ENCODE results near the gene NBPF1. TPM values are rescaled to one million over a fixed set of nuclear protein-coding genes. Genes with fewer than 3 reads are reported as not detected.
"Not testable (repeated sequence)": the region's sequence is repeated elsewhere in the genome, so short reads cannot be mapped to it uniquely, and the experiment has no call there.

Gene NBPF1
- polyA plus RNA-seq, 1 experiment: 28.3 TPM

- CTCF ChIA-PET: interaction anchor here (1.1 to 2.0 kb wide), 3 partner anchors 14 to 21 kb away, joined by 3 to 11 read pairs (median 3); no protein-coding TSS in a partner anchor
- no peak for DNase-seq (ENCODE audit: low read depth)
- Histone ChIP-seq H3K36me3 (ENCODE audit: control insufficient read depth, insufficient read depth, low read length) (peaks cover 14% of the 10 kb centered on the region), H3K4me3 (ENCODE audit: low read depth, low read length) (no peak overlapping the region), H3K27me3 (ENCODE audit: control insufficient read depth, insufficient read depth, low read length) (no peaks in the 10 kb centered on the region)
- TF ChIP-seq CTCF (IDR thresholded peaks at IDR 0.05; ENCODE audit: insufficient read depth, low read depth, low read length): no peak
- POLR2A ChIA-PET: no interaction called here
Observed at GRCh38 chr1:16605532-16606505, 7.5 kb downstream of the NBPF1 start.

GRCh38 chr1:16605213-16605525 is 8.2 kb downstream of the NBPF1 start:
- POLR2A ChIA-PET: no interaction called here
- TF ChIP-seq CTCF (IDR thresholded peaks at IDR 0.05; ENCODE audit: insufficient read depth, low read depth, low read length): no peak
- CTCF ChIA-PET: interaction anchor here (1.1 to 2.1 kb wide), 4 partner anchors 13 to 28 kb away, joined by 3 to 11 read pairs (median 4); no protein-coding TSS in a partner anchor
- H3K27me3 ChIP-seq (ENCODE audit: control insufficient read depth, insufficient read depth, low read length): no peaks in the 10 kb centered on the region
- no peak overlapping the region for H3K4me3 ChIP-seq (ENCODE audit: low read depth, low read length)
- DNase-seq (ENCODE audit: low read depth): no peak
- peaks cover 14% of the 10 kb centered on the region for H3K36me3 ChIP-seq (ENCODE audit: control insufficient read depth, insufficient read depth, low read length)

- DNase-seq (ENCODE audit: low read depth); H3K4me3 ChIP-seq (ENCODE audit: low read depth, low read length); H3K27me3 ChIP-seq (ENCODE audit: control insufficient read depth, insufficient read depth, low read length); POLR2A ChIA-PET: not testable (repeated sequence)
- H3K36me3 ChIP-seq (ENCODE audit: control insufficient read depth, insufficient read depth, low read length): peaks cover 14% of the 10 kb centered on the region
- CTCF ChIA-PET: interaction anchor here (0.8 to 2.1 kb wide), 4 partner anchors 13 to 29 kb away, joined by 3 to 11 read pairs (median 4); no protein-coding TSS in a partner anchor
Observed at GRCh38 chr1:16604514-16605212, 8.7 kb downstream of the NBPF1 start.

GRCh38 chr1:16603623-16604022 is 9.7 kb downstream of the NBPF1 start:
- CTCF ChIA-PET: interaction anchor here (0.8 to 2.6 kb wide), 9 partner anchors 9 to 334 kb away, joined by 3 to 21 read pairs (median 4); partner anchors contain the start of gene NBPF1
- H3K27me3 ChIP-seq (ENCODE audit: control insufficient read depth, insufficient read depth, low read length); POLR2A ChIA-PET; H3K4me3 ChIP-seq (ENCODE audit: low read depth, low read length); DNase-seq (ENCODE audit: low read depth): not testable (repeated sequence)
- peaks cover 14% of the 10 kb centered on the region for H3K36me3 ChIP-seq (ENCODE audit: control insufficient read depth, insufficient read depth, low read length)

GRCh38 chr1:16602336-16603011 is 10.9 kb downstream of the NBPF1 start:
- CTCF ChIA-PET: interaction anchor here (0.8 to 2.6 kb wide), 11 partner anchors 8 to 115 kb away, joined by 3 to 21 read pairs (median 4); partner anchors contain the start of gene NBPF1
- DNase-seq (ENCODE audit: low read depth); H3K27me3 ChIP-seq (ENCODE audit: control insufficient read depth, insufficient read depth, low read length); H3K4me3 ChIP-seq (ENCODE audit: low read depth, low read length); POLR2A ChIA-PET; H3K36me3 ChIP-seq (ENCODE audit: control insufficient read depth, insufficient read depth, low read length): not testable (repeated sequence)

- H3K27me3 ChIP-seq (ENCODE audit: control insufficient read depth, insufficient read depth, low read length); H3K4me3 ChIP-seq (ENCODE audit: low read depth, low read length); DNase-seq (ENCODE audit: low read depth); H3K36me3 ChIP-seq (ENCODE audit: control insufficient read depth, insufficient read depth, low read length); POLR2A ChIA-PET: not testable (repeated sequence)
- CTCF ChIA-PET: interaction anchor here (0.7 to 2.6 kb wide), 5 partner anchors 9 to 109 kb away, joined by 3 to 21 read pairs (median 4); no protein-coding TSS in a partner anchor
Observed at GRCh38 chr1:16600855-16601786, 12.2 kb downstream of the NBPF1 start.

GRCh38 chr1:16599326-16599725 is 14.0 kb downstream of the NBPF1 start:
- POLR2A ChIA-PET; H3K36me3 ChIP-seq (ENCODE audit: control insufficient read depth, insufficient read depth, low read length); DNase-seq (ENCODE audit: low read depth); H3K4me3 ChIP-seq (ENCODE audit: low read depth, low read length); H3K27me3 ChIP-seq (ENCODE audit: control insufficient read depth, insufficient read depth, low read length): not testable (repeated sequence)
- CTCF ChIA-PET: interaction anchor here (1.4 to 1.5 kb wide), 4 partner anchors 13 to 111 kb away, joined by 4 to 9 read pairs (median 4); no protein-coding TSS in a partner anchor

- H3K4me3 ChIP-seq (ENCODE audit: low read depth, low read length); POLR2A ChIA-PET; H3K36me3 ChIP-seq (ENCODE audit: control insufficient read depth, insufficient read depth, low read length); H3K27me3 ChIP-seq (ENCODE audit: control insufficient read depth, insufficient read depth, low read length); DNase-seq (ENCODE audit: low read depth): not testable (repeated sequence)
- CTCF ChIA-PET: interaction anchor here (1.5 kb wide), 1 partner anchor 7 kb away, joined by 3 read pairs; no protein-coding TSS in a partner anchor
Observed at GRCh38 chr1:16595216-16595615, 18.1 kb downstream of the NBPF1 start.

- CTCF ChIA-PET: interaction anchor here (0.9 to 3.9 kb wide), 4 partner anchors 13 to 118 kb away, joined by 3 to 35 read pairs (median 4); no protein-coding TSS in a partner anchor
- H3K27me3 ChIP-seq (ENCODE audit: control insufficient read depth, insufficient read depth, low read length); H3K36me3 ChIP-seq (ENCODE audit: control insufficient read depth, insufficient read depth, low read length); H3K4me3 ChIP-seq (ENCODE audit: low read depth, low read length); POLR2A ChIA-PET; DNase-seq (ENCODE audit: low read depth): not testable (repeated sequence)
Observed at GRCh38 chr1:16591845-16592244, 21.5 kb downstream of the NBPF1 start.

Data from BJ (cell line).